Peyer's patch (tissue), 4 donors: Measurements from ENCODE around the gene TCF20.

Source experiments
- CTCF ChIP-seq, 6 experiments: fragments of 450-650 bp in 4 of 6; fragments of 200-600 bp in 2 of 6; sonication (generic) in 1 of 6; IDR thresholded peaks; one replicate each; pipeline ENCODE4 v1.5.1; 2017 to 2019; ENCODE audit warnings: antibody characterized with exemption in 6 of 6, mild to moderate bottlenecking in 3 of 6, moderate library complexity in 1 of 6
- POLR2A ChIP-seq, 2 donors: fragments of 450-650 bp; IDR thresholded peaks; one replicate each; pipeline ENCODE4 v1.5.1; 2017; ENCODE audit warnings: antibody characterized with exemption in 2 of 2, mild to moderate bottlenecking in 2 of 2, moderate library complexity in 2 of 2

DNA sequence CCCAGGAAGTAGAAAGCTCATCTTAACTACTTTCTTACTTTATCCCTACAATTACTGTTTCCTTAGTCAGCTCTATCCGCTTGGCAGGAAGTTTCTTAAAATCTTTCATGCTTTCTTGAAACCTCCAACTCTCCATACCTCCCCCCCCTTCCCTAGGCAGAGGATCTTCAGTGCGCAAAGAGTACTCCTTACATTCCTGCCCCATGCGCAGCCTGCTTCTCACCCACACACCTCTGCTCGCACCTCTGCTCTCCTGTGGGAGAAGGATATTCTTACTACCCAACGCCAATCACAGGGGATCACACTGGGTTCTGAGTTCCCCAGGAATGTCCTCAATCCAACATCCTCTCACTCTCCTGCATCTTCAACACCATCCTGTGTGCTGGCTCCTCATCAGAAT, 12.3 kb downstream of the TCF20 start:
- TF ChIP-seq CTCF (IDR thresholded peaks at IDR 0.05) (no peak), POLR2A (IDR thresholded peaks at IDR 0.05) (no peak)
